ENCODE measurements around the gene ITPR2. TPM values are rescaled to one million over a fixed set of nuclear protein-coding genes. Genes with fewer than 3 reads are reported as not detected.
"Not testable (repeated sequence)": the region's sequence is repeated elsewhere in the genome, so short reads cannot be mapped to it uniquely, and the experiment has no call there.

The ITPR2 gene
- polyA plus RNA-seq, 12 donors: 2.6 to 10.1 (median 4.6) TPM; not detected in 1

- DNase-seq: no peak
These were observed 18.2 kb upstream of the ITPR2 start for GRCh38 chr12:26851031-26851809.

- DNase-seq: no peak
These were observed 15.3 kb upstream of the ITPR2 start for GRCh38 chr12:26848156-26848825.

DNA sequence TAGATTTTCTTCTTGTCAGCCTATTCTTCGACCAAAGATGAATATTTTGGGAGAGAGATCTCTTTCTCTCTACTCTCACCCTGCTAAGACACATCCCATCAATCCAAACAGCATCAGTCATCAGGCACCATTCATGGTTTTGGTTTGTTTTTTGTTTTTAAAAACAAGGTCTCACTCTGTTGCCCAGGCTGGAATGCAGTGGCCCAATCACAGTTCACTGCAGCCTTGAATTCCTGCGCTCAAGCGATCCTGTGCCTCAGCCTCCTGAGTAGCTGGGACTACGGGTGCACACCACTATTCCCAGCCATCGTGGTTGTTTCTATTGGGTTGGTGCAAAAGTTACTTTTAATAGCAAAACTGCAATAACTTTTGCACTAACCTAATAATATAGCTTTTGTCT lies 14.4 kb upstream of the ITPR2 start:
- DNase-seq: no peak

GRCh38 chr12:26846416-26846815 lies 13.4 kb upstream of the ITPR2 start:
- DNase-seq: no peak

GRCh38 chr12:26845984-26846383 lies 13.0 kb upstream of the ITPR2 start:
- no peak for DNase-seq

GRCh38 chr12:26845057-26845666 lies 12.2 kb upstream of the ITPR2 start:
- DNase-seq: no peak

GRCh38 chr12:26843311-26843710 lies 10.3 kb upstream of the ITPR2 start:
- DNase-seq: no peak

GRCh38 chr12:26841085-26841484 lies 8.1 kb upstream of the ITPR2 start:
- DNase-seq: no peak

- DNase-seq: no peak
These were observed 6.5 kb upstream of the ITPR2 start for GRCh38 chr12:26839512-26839911.

- DNase-seq: no peak
These were observed 6.0 kb upstream of the ITPR2 start for GRCh38 chr12:26838888-26839416.

- no peak for DNase-seq
These were observed 3.2 kb upstream of the ITPR2 start for GRCh38 chr12:26836201-26836600.

DNA sequence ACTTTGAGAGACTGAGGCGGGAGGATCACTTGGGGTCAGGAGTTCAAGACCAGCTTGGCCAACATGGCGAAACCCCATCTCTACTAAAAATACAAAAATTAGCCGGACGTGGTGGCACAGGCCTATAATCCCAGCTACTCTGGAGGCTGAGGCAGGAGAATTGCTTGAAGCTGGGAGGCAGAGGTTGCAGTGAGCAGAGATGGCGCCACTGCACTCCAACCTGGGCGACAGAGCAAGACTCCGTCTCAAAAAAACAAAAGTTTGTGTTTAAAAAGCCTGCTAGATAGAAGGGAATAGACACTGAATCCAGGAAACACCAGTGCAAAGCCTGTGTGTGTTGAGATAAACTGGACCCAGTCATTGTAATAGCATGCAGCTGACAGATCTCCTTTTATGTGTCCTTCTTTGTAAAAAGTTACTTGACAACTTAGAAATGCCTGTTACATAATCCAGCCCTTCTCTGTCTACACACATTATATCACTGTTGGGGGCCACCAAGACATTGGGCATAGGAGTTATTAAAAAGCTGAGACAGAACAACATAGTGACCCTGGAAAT lies 1.6 kb upstream of the ITPR2 start:
- DNase-seq: not testable (repeated sequence)

GRCh38 chr12:26833743-26834490 lies 923 bp upstream of the ITPR2 start:
- DNase-seq: peak; percentile 29

DNA sequence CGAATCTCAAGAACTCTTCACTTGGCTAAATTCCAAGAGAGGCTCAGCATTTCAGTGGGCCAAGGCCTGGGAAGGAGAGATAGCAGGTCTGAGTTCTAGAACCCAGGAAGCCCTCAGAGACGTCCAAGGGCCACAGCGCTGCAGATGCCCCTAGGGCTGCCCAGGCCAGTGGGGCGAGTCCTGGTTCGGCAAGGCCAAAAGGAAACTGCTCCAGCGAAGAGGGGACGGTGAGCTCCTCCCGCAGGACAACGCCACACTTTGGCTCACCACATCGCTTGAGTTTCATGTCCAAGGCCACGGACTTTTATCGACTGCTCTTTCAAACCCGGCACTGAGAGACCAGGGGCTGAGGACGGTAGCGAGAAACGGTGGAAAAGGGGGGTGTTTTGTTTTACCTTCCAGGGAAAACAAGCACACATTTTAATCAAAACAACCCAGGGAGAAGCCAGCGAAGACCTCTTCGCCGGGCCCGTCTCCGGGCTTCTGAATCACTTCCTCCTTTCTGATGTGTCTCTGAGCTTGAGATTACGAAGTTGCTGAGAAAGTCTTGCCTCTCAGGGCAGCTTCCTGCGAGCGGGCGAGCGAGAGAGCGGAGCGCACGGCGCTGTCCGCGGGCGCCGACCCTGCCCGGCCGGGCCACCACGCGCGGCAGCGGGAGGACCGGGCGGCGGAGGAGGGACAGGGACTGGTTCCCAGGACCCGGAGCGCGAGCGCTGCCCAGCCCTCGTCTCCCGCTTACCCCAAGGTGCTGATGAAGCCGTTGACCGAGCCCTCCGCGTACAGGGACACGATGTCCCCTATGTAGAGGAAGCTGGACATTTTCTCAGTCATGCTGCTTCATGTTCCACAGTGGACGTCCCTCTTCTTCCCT lies 808 bp downstream of the ITPR2 start:
- DNase-seq: peak; percentile 66

DNA sequence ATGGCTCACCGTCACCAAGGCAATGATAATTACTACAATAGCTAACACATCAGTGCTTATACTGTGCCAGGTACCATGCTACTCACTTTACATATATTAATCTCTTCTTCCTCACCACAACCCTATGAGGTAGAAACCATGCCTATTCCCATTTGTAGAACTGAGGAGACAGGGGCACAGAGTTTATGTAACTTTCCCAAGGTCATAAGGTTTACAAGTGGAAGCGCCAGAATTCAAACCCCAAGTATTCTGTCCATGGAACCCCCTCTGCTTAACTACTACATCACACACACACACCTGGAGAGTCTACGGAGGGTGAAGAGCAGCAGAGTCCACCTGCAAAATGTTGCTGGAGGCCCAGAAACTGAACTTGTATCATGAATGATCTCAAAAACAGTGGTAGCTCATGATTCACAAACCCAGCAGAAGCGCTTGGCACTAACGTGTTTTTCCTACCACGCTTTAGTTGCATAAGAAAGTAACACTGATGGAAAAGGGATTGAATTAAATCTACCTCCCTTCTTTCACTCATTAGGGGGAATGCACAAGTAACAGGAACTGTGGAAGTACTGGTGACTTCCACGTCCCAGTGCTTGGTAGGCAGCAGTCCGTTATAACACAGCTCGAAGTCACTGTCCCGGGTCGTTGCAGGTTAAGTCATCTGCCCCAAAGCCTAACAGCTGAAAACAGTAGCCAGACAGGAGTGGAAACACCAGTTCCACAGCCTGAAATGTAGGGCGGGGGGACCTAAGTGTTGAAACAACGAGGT lies 2.0 kb downstream of the ITPR2 start:
- no peak for DNase-seq

GRCh38 chr12:26830363-26830762 lies 2.6 kb downstream of the ITPR2 start:
- DNase-seq: no peak

DNA sequence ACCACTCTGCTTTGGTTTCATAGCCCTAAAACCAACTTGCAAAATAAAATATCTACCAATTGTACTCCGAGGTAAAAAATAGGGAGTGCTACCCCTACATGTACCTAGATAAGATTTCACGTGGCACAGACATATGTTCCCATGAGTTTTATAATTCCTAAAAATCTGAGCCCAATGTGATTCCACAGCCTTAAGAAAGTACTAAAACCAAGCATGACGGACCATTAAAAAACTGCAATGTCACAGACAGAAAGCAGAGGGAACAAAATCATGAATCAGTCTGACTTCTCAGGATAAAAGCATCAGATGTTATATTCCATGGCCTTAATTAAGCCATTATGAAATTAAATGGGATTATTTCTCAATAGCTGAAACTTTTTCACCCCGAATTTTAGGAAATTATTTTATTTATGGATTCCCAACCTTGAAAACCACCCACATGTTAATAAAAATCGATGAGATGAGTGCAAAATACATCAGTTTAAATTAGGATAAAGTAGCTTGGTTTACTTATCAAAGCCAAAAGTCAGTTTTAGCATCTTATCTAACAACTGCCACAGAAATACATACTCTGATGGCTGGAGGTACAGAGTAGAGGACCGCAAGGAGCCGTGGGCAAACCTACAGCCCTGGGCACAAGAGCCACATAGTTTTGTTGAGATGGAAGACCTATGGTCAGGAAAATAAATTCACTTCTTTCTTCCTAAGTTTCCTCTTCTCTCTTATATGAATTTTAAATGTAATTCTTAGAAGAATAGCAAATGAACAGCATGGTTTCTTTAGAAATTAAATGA lies 4.5 kb downstream of the ITPR2 start:
- no peak for DNase-seq

GRCh38 chr12:26826437-26826836 lies 6.6 kb downstream of the ITPR2 start:
- DNase-seq: no peak

DNA sequence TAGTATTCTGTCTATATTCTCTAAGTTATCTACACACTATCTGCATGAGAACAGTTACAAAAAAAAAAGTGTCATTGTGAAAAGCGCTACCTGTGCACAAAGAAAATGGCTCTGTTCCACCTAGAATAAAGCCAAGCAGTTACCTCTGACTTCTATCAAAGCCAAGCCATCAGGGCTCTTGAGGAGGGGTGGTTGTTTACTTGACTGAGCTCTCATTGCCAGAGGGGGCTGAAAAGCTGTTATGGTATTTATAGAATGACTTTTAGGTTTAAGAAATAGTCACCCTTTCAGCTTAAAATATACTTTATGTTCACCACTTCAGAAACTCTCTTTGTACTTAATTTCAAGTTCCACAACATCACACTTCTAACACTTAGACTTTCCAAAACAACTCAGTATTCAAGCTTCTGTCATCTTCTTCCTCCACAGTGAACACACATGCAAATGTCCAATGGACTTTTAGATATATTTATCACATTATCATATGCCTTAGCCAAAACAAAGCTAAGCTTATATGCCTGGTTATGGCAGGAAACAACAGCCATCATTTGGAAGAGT lies 7.5 kb downstream of the ITPR2 start:
- no peak for DNase-seq
